ENCODE measurements around the gene PCDHGA3.
"Not testable (repeated sequence)": the region's sequence is repeated elsewhere in the genome, so short reads cannot be mapped to it uniquely, and the experiment has no call there.

Gene PCDHGA3

GRCh38 chr5:141313711-141314110 is 29.9 kb upstream of the PCDHGA3 start:
- Histone ChIP-seq H2BK12ac (ENCODE audit: low read length in 2 of 2) (no peak overlapping the region), H4K91ac (ENCODE audit: low read length) (no peak overlapping the region), H2AFZ (ENCODE audit: low read depth, low read length) (no peak overlapping the region), H3K27ac (ENCODE audit: low read length, poor library complexity, severe bottlenecking) (no peak overlapping the region), H3K9ac (ENCODE audit: low read length) (no peak overlapping the region), H2AK5ac (ENCODE audit: low read length, severe bottlenecking) (no peak overlapping the region), H4K8ac (ENCODE audit: low read length) (no peak overlapping the region), H3K14ac (ENCODE audit: low read length in 2 of 2) (no peak overlapping the region), H3K18ac (ENCODE audit: low read depth in 1 of 2, low read length in 2 of 2) (no peak overlapping the region), H3K23ac (ENCODE audit: low read length in 2 of 2) (no peak overlapping the region), H3K4ac (ENCODE audit: low read depth in 1 of 2, low read length in 2 of 2) (no peak overlapping the region), H3K79me1 (replicated peaks; ENCODE audit: low read length, poor library complexity, severe bottlenecking) (peaks cover 27% of the 10 kb centered on the region), H2BK15ac (ENCODE audit: low read depth, poor library complexity, severe bottlenecking) (no peak overlapping the region), H3K9me3 (ENCODE audit: control insufficient read depth, low read length) (peaks cover 88% of the 10 kb centered on the region), H3K4me2 (ENCODE audit: low read length, poor library complexity, severe bottlenecking) (no peak overlapping the region), H2BK5ac (ENCODE audit: low read depth, low read length, poor library complexity, severe bottlenecking) (no peak overlapping the region), H3K4me3 (ENCODE audit: insufficient read depth in 1 of 2, low read depth in 1 of 2, low read length in 2 of 2) (peak overlapping the region in 1 of 2 experiments; percentile 59), H3K27me3 (ENCODE audit: control insufficient read depth in 1 of 2, insufficient read depth in 1 of 2, low read length in 2 of 2) (no peaks in the 10 kb centered on the region), H2BK120ac (ENCODE audit: low read depth, low read length) (no peak overlapping the region), H3K4me1 (ENCODE audit: control insufficient read depth, insufficient read depth, low read depth, low read length) (no peaks in the 10 kb centered on the region), H3K36me3 (ENCODE audit: control insufficient read depth in 1 of 2, insufficient read depth in 2 of 2, low read depth in 1 of 2, low read length in 2 of 2) (peaks cover 15 to 49% of the 10 kb centered on the region in 2 experiments)
- no peak for DNase-seq

- Histone ChIP-seq H3K9me3 (ENCODE audit: control insufficient read depth, low read length) (peaks cover 86% of the 10 kb centered on the region), H3K79me1 (replicated peaks; ENCODE audit: low read length, poor library complexity, severe bottlenecking) (peaks cover 18% of the 10 kb centered on the region), H3K4me3 (ENCODE audit: insufficient read depth in 1 of 2, low read depth in 1 of 2, low read length in 2 of 2) (peak overlapping the region in 1 of 2 experiments; percentile 59), H3K36me3 (ENCODE audit: control insufficient read depth in 1 of 2, insufficient read depth in 2 of 2, low read depth in 1 of 2, low read length in 2 of 2) (peaks cover 19 to 56% of the 10 kb centered on the region in 2 experiments)
- not testable (repeated sequence) for H3K18ac ChIP-seq (ENCODE audit: low read depth in 1 of 2, low read length in 2 of 2); H2AK5ac ChIP-seq (ENCODE audit: low read length, severe bottlenecking); DNase-seq; H2AFZ ChIP-seq (ENCODE audit: low read depth, low read length); H4K91ac ChIP-seq (ENCODE audit: low read length); H3K14ac ChIP-seq (ENCODE audit: low read length in 2 of 2); H2BK5ac ChIP-seq (ENCODE audit: low read depth, low read length, poor library complexity, severe bottlenecking); H2BK12ac ChIP-seq (ENCODE audit: low read length in 2 of 2); H3K23ac ChIP-seq (ENCODE audit: low read length in 2 of 2); H3K4me2 ChIP-seq (ENCODE audit: low read length, poor library complexity, severe bottlenecking); H3K27ac ChIP-seq (ENCODE audit: low read length, poor library complexity, severe bottlenecking); H3K4me1 ChIP-seq (ENCODE audit: control insufficient read depth, insufficient read depth, low read depth, low read length); H3K4ac ChIP-seq (ENCODE audit: low read depth in 1 of 2, low read length in 2 of 2); H3K27me3 ChIP-seq (ENCODE audit: control insufficient read depth in 1 of 2, insufficient read depth in 1 of 2, low read length in 2 of 2); H3K9ac ChIP-seq (ENCODE audit: low read length); H4K8ac ChIP-seq (ENCODE audit: low read length); H2BK120ac ChIP-seq (ENCODE audit: low read depth, low read length); H2BK15ac ChIP-seq (ENCODE audit: low read depth, poor library complexity, severe bottlenecking)
- WGBS, result 99% methylated on average over 3 of the region's 4 CpGs
Observed at GRCh38 chr5:141316963-141317362, 26.7 kb upstream of the PCDHGA3 start.

GRCh38 chr5:141319202-141319601 is 24.4 kb upstream of the PCDHGA3 start:
- 88% methylated on average over 6 of the region's 6 CpGs for WGBS

GRCh38 chr5:141319699-141320098 is 23.9 kb upstream of the PCDHGA3 start:
- WGBS, result 69% methylated on average over 5 of the region's 5 CpGs

More at GRCh38 chr5:141319202-141319601, 24.4 kb upstream of the PCDHGA3 start:
- H2BK15ac ChIP-seq (ENCODE audit: low read depth, poor library complexity, severe bottlenecking), result no peak overlapping the region
- no peak overlapping the region for H3K23ac ChIP-seq (ENCODE audit: low read length in 2 of 2)
- no peak overlapping the region for H3K14ac ChIP-seq (ENCODE audit: low read length in 2 of 2)
- H4K8ac ChIP-seq (ENCODE audit: low read length), result no peak overlapping the region
- no peak overlapping the region for H2BK120ac ChIP-seq (ENCODE audit: low read depth, low read length)
- no peaks in the 10 kb centered on the region for H3K4me1 ChIP-seq (ENCODE audit: control insufficient read depth, insufficient read depth, low read depth, low read length)
- H4K91ac ChIP-seq (ENCODE audit: low read length), result no peak overlapping the region
- H2BK5ac ChIP-seq (ENCODE audit: low read depth, low read length, poor library complexity, severe bottlenecking), result no peak overlapping the region
- no peak for DNase-seq
- no peaks in the 10 kb centered on the region for H3K27me3 ChIP-seq (ENCODE audit: control insufficient read depth in 1 of 2, insufficient read depth in 1 of 2, low read length in 2 of 2)
- peaks cover 16 to 46% of the 10 kb centered on the region in 2 experiments for H3K36me3 ChIP-seq (ENCODE audit: control insufficient read depth in 1 of 2, insufficient read depth in 2 of 2, low read depth in 1 of 2, low read length in 2 of 2)
- peak overlapping the region in 1 of 2 experiments; percentile 92 for H3K4me3 ChIP-seq (ENCODE audit: insufficient read depth in 1 of 2, low read depth in 1 of 2, low read length in 2 of 2)
- no peak overlapping the region for H3K18ac ChIP-seq (ENCODE audit: low read depth in 1 of 2, low read length in 2 of 2)
- H3K27ac ChIP-seq (ENCODE audit: low read length, poor library complexity, severe bottlenecking), result no peak overlapping the region
- H3K79me1 ChIP-seq (replicated peaks; ENCODE audit: low read length, poor library complexity, severe bottlenecking), result peaks cover 15% of the 10 kb centered on the region
- no peak overlapping the region for H2BK12ac ChIP-seq (ENCODE audit: low read length in 2 of 2)
- no peak overlapping the region for H2AFZ ChIP-seq (ENCODE audit: low read depth, low read length)
- H3K9ac ChIP-seq (ENCODE audit: low read length), result no peak overlapping the region
- H3K9me3 ChIP-seq (ENCODE audit: control insufficient read depth, low read length), result peaks cover 64% of the 10 kb centered on the region
- no peak overlapping the region for H3K4me2 ChIP-seq (ENCODE audit: low read length, poor library complexity, severe bottlenecking)
- no peak overlapping the region for H3K4ac ChIP-seq (ENCODE audit: low read depth in 1 of 2, low read length in 2 of 2)
- no peak overlapping the region for H2AK5ac ChIP-seq (ENCODE audit: low read length, severe bottlenecking)

More at GRCh38 chr5:141319699-141320098, 23.9 kb upstream of the PCDHGA3 start:
- no peak overlapping the region for H4K91ac ChIP-seq (ENCODE audit: low read length)
- H3K4me1 ChIP-seq (ENCODE audit: control insufficient read depth, insufficient read depth, low read depth, low read length), result no peaks in the 10 kb centered on the region
- H3K27me3 ChIP-seq (ENCODE audit: control insufficient read depth in 1 of 2, insufficient read depth in 1 of 2, low read length in 2 of 2), result no peaks in the 10 kb centered on the region
- H3K36me3 ChIP-seq (ENCODE audit: control insufficient read depth in 1 of 2, insufficient read depth in 2 of 2, low read depth in 1 of 2, low read length in 2 of 2), result peaks cover 16 to 42% of the 10 kb centered on the region in 2 experiments
- peaks cover 14% of the 10 kb centered on the region for H3K79me1 ChIP-seq (replicated peaks; ENCODE audit: low read length, poor library complexity, severe bottlenecking)
- H3K14ac ChIP-seq (ENCODE audit: low read length in 2 of 2), result no peak overlapping the region
- H3K23ac ChIP-seq (ENCODE audit: low read length in 2 of 2), result no peak overlapping the region
- no peak overlapping the region for H2BK120ac ChIP-seq (ENCODE audit: low read depth, low read length)
- peak overlapping the region; percentile 48 for H3K4me2 ChIP-seq (ENCODE audit: low read length, poor library complexity, severe bottlenecking)
- H3K18ac ChIP-seq (ENCODE audit: low read depth in 1 of 2, low read length in 2 of 2), result no peak overlapping the region
- no peak overlapping the region for H2BK12ac ChIP-seq (ENCODE audit: low read length in 2 of 2)
- peak overlapping the region; percentile 98 for H3K9ac ChIP-seq (ENCODE audit: low read length)
- no peak overlapping the region for H3K27ac ChIP-seq (ENCODE audit: low read length, poor library complexity, severe bottlenecking)
- H3K4me3 ChIP-seq (ENCODE audit: insufficient read depth in 1 of 2, low read depth in 1 of 2, low read length in 2 of 2), result peak overlapping the region in 1 of 2 experiments; percentile 92
- no peak overlapping the region for H2AFZ ChIP-seq (ENCODE audit: low read depth, low read length)
- no peak overlapping the region for H4K8ac ChIP-seq (ENCODE audit: low read length)
- H2AK5ac ChIP-seq (ENCODE audit: low read length, severe bottlenecking), result no peak overlapping the region
- H3K4ac ChIP-seq (ENCODE audit: low read depth in 1 of 2, low read length in 2 of 2), result no peak overlapping the region
- H2BK15ac ChIP-seq (ENCODE audit: low read depth, poor library complexity, severe bottlenecking), result no peak overlapping the region
- no peak for DNase-seq
- no peak overlapping the region for H2BK5ac ChIP-seq (ENCODE audit: low read depth, low read length, poor library complexity, severe bottlenecking)
- peaks cover 59% of the 10 kb centered on the region for H3K9me3 ChIP-seq (ENCODE audit: control insufficient read depth, low read length)
